Peyer's patch (tissue), 4 donors: ENCODE measurements around the gene HEXIM1.

Experiments
- CTCF ChIP-seq, 6 experiments: fragments of 450-650 bp in 4 of 6; fragments of 200-600 bp in 2 of 6; sonication (generic) in 1 of 6; IDR thresholded peaks; one replicate each; pipeline ENCODE4 v1.5.1; 2017 to 2019; ENCODE audit warnings: antibody characterized with exemption in 6 of 6, mild to moderate bottlenecking in 3 of 6, moderate library complexity in 1 of 6
- POLR2A ChIP-seq, 2 donors: fragments of 450-650 bp; IDR thresholded peaks; one replicate each; pipeline ENCODE4 v1.5.1; 2017; ENCODE audit warnings: antibody characterized with exemption in 2 of 2, mild to moderate bottlenecking in 2 of 2, moderate library complexity in 2 of 2

- TF ChIP-seq CTCF (IDR thresholded peaks at IDR 0.05) = peak; percentile 30 to 82 (median 68)
- TF ChIP-seq POLR2A (IDR thresholded peaks at IDR 0.05) = no peak
Observed at GRCh38 chr17:45131616-45132319, 16.5 kb upstream of the HEXIM1 start.
